ENCODE measurements around the gene WDR72. TPM values are rescaled to one million over a fixed set of nuclear protein-coding genes. Genes with fewer than 3 reads are reported as not detected.

The WDR72 gene
- total and polyA plus RNA-seq, 2 of the 8 experiments (the other 6 are each of a cell fraction or from before 2014, with no cell fraction given) = 1.2 to 1.9 TPM

DNA sequence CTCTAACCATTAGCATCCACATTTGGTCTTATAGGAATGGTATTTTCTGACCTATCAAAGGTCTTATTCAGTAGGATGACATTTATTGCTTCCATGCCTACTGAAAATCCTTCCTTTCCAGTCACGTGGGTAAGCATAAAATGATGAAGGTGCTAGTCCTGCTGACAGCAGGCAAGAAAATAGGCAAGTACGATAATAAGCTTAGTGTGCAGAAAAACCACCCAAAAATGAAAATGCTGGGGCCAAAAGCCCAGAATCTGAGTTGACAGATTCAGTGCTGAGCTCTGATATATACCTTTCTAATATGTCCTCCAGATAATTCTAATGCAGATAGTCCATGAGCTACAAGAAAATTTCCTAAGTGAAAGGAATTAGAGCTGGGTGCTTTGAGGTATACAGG, 194.8 kb downstream of the WDR72 start:
- CTCF ChIA-PET (ENCODE audit: partially characterized antibody) = interaction anchor here (1.1 kb wide), 1 partner anchor 43 kb away, joined by 4 read pairs; no protein-coding TSS in a partner anchor
- H3K27me3 ChIP-seq (replicated peaks in 1 of 4; ENCODE audit: control insufficient read depth in 3 of 4, extremely low read depth in 1 of 4, insufficient read depth in 3 of 4, low read length in 3 of 4) = no peaks in the 10 kb centered on the region
- TF ChIP-seq EZH2 (IDR thresholded peaks at IDR 0.05; ENCODE audit: low read depth, low read length, severe bottlenecking) = no peak
- no peak for TF ChIP-seq CEBPB (IDR thresholded peaks at IDR 0.05; ENCODE audit: low read depth, low read length)
- TF ChIP-seq SIRT6 (IDR thresholded peaks at IDR 0.05; ENCODE audit: low read length) = no peak
- no peak for TF ChIP-seq CTBP2 (IDR thresholded peaks at IDR 0.05; ENCODE audit: borderline replicate concordance, insufficient read depth, insufficient read length, low read length)
- TF ChIP-seq TCF12 (IDR thresholded peaks at IDR 0.05; ENCODE audit: low read depth, low read length) = no peak
- no peak for TF ChIP-seq KDM1A (IDR thresholded peaks at IDR 0.05; ENCODE audit: borderline replicate concordance, low read length)
- TF ChIP-seq HDAC6 (IDR thresholded peaks at IDR 0.05; ENCODE audit: low read depth, low read length) = no peak
- TF ChIP-seq POLR2AphosphoS5 (IDR thresholded peaks at IDR 0.05; ENCODE audit: low read depth, low read length) = no peak
- TF ChIP-seq SAP30 (IDR thresholded peaks at IDR 0.05; ENCODE audit: insufficient read depth, insufficient replicate concordance, low read length) = no peak
- TF ChIP-seq NANOG (IDR thresholded peaks at IDR 0.05; ENCODE audit: insufficient read depth, low read depth, low read length, poor library complexity, severe bottlenecking) = no peak
- no peak for TF ChIP-seq TEAD4 (IDR thresholded peaks at IDR 0.05; ENCODE audit: low read depth, low read length)
- no peak for TF ChIP-seq RXRA (IDR thresholded peaks at IDR 0.05; ENCODE audit: insufficient read depth, low read depth, low read length)
- no peak for TF ChIP-seq MAFK (IDR thresholded peaks at IDR 0.05; ENCODE audit: low read depth, low read length)
- TF ChIP-seq TAF1 (IDR thresholded peaks at IDR 0.05; ENCODE audit: low read depth, low read length) = no peak
- TF ChIP-seq BACH1 (IDR thresholded peaks at IDR 0.05; ENCODE audit: low read length) = no peak
- TF ChIP-seq BRCA1 (IDR thresholded peaks at IDR 0.05; ENCODE audit: low read depth, low read length) = no peak

More for the DNA sequence above, 194.8 kb downstream of the WDR72 start:
- Histone ChIP-seq H3K27ac (ENCODE audit: low read depth, low read length) (no peak overlapping the region), H4K5ac (ENCODE audit: insufficient read length, low read depth, low read length) (no peak overlapping the region), H3K23me2 (ENCODE audit: low read depth, low read length) (no peaks in the 10 kb centered on the region), H3K4me2 (ENCODE audit: insufficient read depth in 1 of 2, low read depth in 2 of 2, low read length in 2 of 2) (no peak overlapping the region), H2BK15ac (ENCODE audit: low read length) (no peak overlapping the region), H3K23ac (ENCODE audit: insufficient read length) (no peak overlapping the region), H2AK5ac (ENCODE audit: low read depth, low read length) (no peak overlapping the region), H3K18ac (ENCODE audit: extremely low read depth, low read length) (no peak overlapping the region), H3K4me1 (replicated peaks in 1 of 4; ENCODE audit: control insufficient read depth in 3 of 4, insufficient read depth in 4 of 4, low read length in 3 of 4) (peaks cover 0 to 7% (median under 1%) of the 10 kb centered on the region in 4 experiments; a peak in 2 of 7 replicates), H2AFZ (ENCODE audit: low read length) (no peak overlapping the region), H3K9me3 (ENCODE audit: insufficient read depth in 2 of 2, low read depth in 1 of 2, low read length in 1 of 2) (no peaks in the 10 kb centered on the region), H4K20me1 (replicated peaks in 1 of 2; ENCODE audit: control insufficient read depth in 1 of 2, insufficient read depth in 2 of 2, low read length in 2 of 2) (no peaks in the 10 kb centered on the region), H3K4me3 (ENCODE audit: extremely low read depth in 1 of 4, insufficient read depth in 2 of 4, low read depth in 3 of 4, low read length in 4 of 4) (no peak overlapping the region), H2BK12ac (ENCODE audit: low read depth, low read length) (no peak overlapping the region), H3K79me1 (ENCODE audit: low read depth, low read length) (no peaks in the 10 kb centered on the region), H4K91ac (replicated peaks; ENCODE audit: insufficient read length, low read length) (no peak overlapping the region), H3K4ac (replicated peaks; ENCODE audit: insufficient read length, low read depth, low read length) (no peak overlapping the region), H2BK120ac (replicated peaks; ENCODE audit: low read depth, low read length) (no peak overlapping the region), H3K14ac (ENCODE audit: insufficient read length) (no peak overlapping the region), H4K8ac (ENCODE audit: extremely low read depth, insufficient read depth, low read length) (no peak overlapping the region), H3K56ac (replicated peaks; ENCODE audit: insufficient read length, low read depth, low read length) (no peak overlapping the region), H3K79me2 (ENCODE audit: control insufficient read depth in 1 of 2, insufficient read depth in 2 of 2, low read length in 2 of 2) (no peaks in the 10 kb centered on the region), H3K36me3 (ENCODE audit: control insufficient read depth in 2 of 4, insufficient read depth in 4 of 4, low read length in 3 of 4) (no peaks in the 10 kb centered on the region), H3K9ac (replicated peaks in 1 of 4; ENCODE audit: extremely low read depth in 1 of 4, low read depth in 3 of 4, low read length in 3 of 4) (no peak overlapping the region), H2BK5ac (ENCODE audit: low read depth, low read length) (no peak overlapping the region), H2BK20ac (ENCODE audit: low read length) (no peak overlapping the region)
- DNase-seq (ENCODE audit: low read depth in 1 of 2, low spot score in 2 of 2) (no peak), FAIRE-seq (no peak)
- 93% methylated on average over 2 of the region's 2 CpGs; no CpG with 5 or more reads in 1 of the 2 experiments for WGBS, 2 experiments (ENCODE audit: extremely low coverage in 1 of 2, insufficient coverage in 1 of 2, insufficient read length in 1 of 2, insufficient replicate concordance in 2 of 2, low coverage in 1 of 2, low lambda C conversion rate in 2 of 2, missing lambda C conversion rate in 1 of 2)
- POLR2A ChIA-PET (ENCODE audit: partially characterized antibody) = interaction anchor here (1.2 kb wide), 1 partner anchor 16 kb away, joined by 4 read pairs; no protein-coding TSS in a partner anchor
